GM12864 (cell line): ENCODE data around the gene UVRAG.

Experiments
- DNase-seq: peaks from one replicate; pipeline ENCODE4 v3.0.0-alpha.2; 2011; ENCODE audit warnings: low read depth
- H3K4me3 ChIP-seq: 2 replicates; pipeline ENCODE4 v1.5.1; 2011; ENCODE audit warnings: mild to moderate bottlenecking, low read depth, low read length, control low read depth
- CTCF ChIP-seq: IDR thresholded peaks from 2 replicates; pipeline ENCODE4 v1.5.1; 2011; ENCODE audit warnings: low read depth, mild to moderate bottlenecking, moderate library complexity, low read length, control low read depth, inconsistent platforms; ENCODE audit errors: missing control alignments

The UVRAG gene

DNA sequence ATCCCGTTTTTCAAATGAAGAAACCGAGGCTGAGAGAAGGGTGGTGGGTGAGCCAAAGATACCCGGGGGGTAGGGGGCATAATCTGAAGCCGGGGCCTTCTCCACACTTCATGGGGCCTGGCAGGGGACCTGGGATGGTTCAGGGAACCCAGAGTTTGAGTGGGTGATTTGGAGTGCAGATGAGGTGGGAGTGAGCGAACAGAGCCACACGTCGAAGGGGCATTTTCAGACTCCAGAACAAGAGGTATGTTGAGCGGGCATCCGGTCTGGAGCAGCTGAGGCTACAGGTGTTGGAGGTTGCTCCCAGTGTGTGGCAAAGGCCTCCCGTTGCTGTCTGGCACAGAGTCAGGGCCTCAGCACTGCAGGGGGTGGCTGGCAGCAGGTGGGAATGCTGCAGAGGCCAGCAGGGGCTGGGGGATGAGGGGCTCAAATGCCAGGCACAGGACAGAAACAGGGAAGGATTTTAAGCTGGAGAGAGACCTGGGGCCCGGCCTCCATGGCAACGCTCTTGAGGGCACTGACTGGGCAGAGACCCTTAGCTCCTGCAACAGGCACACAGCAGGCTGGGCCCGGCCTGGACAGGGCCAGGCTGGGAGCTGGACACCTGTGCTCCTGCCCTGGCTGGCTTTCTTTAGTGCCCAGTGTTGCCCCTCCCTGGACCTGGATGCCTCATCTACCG is 345.1 kb downstream of the UVRAG start:
- no peak overlapping the region for H3K4me3 ChIP-seq
- no peak for TF ChIP-seq CTCF
- no peak for DNase-seq

- H3K4me3 ChIP-seq: no peak overlapping the region
- no peak for DNase-seq
- TF ChIP-seq CTCF: no peak
These were observed 345.8 kb downstream of the UVRAG start for GRCh38 chr11:76160856-76161255.

DNA sequence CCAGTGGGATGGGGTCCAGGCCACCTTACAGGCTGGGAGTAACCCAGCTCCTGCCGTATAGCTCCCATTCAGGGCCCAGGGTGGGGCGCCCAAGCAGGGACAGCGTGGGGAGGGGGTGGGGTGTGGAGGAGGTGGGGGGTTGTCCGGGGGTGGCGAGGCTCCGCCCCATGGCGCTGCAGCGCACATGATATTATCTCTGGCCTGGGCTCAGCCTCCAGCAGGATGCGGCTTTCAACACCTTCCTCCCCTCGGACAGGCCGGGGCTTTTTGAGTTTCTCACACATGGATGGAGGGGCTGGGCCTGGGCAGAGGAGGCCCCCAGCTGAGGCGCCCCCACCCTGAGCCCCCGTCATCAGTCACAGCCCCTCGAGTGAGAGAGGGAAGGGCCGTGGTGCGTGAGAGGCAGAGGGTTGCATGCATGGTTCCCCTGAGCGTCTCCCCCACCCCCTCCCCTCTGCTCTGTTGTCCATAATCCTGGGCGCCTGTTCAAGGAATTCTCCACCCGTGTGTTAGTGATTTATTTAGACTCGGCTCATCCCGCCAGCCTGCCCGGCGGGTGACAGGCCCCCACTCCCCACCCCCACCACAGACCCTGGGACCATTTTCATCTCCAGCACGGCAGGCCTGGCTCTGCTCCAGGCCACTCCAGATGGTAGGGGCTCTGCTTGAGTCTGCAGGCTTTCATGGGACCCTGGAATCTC is 346.4 kb downstream of the UVRAG start:
- H3K4me3 ChIP-seq: no peak overlapping the region
- no peak for TF ChIP-seq CTCF
- no peak for DNase-seq

GRCh38 chr11:76162336-76163288 is 347.6 kb downstream of the UVRAG start:
- TF ChIP-seq CTCF: no peak
- DNase-seq: no peak
- H3K4me3 ChIP-seq: no peak overlapping the region

DNA sequence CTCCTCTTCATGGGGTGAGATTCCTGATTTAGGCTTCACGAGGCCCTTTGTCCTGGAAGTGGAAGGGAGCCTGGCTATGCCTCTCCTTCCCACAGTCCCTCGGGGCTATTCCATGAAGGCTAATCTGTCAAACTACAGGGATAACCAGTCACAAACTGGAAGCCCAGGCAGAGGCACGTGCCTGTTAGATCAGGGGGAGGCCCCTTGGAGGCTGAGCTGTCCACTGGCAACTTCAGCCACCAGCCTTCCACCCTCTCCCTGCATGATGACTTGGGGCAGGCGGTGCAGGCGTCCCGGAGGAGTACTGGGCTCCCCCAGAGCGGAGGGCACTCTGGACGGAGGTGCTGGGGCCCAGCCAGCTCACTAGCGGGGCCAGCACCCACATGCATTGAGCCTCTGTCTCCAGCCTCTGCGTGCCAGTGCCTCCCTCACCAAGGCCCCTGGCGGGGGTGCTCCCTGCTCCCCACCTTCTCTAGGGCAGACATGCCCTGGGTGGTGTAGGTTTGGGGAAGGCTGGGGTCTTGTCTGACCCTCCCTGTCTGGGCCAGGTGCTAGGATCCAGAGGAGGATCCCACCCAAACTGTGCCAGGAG is 348.4 kb downstream of the UVRAG start:
- no peak for DNase-seq
- H3K4me3 ChIP-seq: no peak overlapping the region
- TF ChIP-seq CTCF: no peak

GRCh38 chr11:76164081-76164480 is 349.1 kb downstream of the UVRAG start:
- no peak for DNase-seq
- TF ChIP-seq CTCF: no peak
- no peak overlapping the region for H3K4me3 ChIP-seq
